Measurements from ENCODE around the gene MCIDAS. TPM values are rescaled to one million over a fixed set of nuclear protein-coding genes. Genes with fewer than 3 reads are reported as not detected.

The MCIDAS gene
- total and polyA plus RNA-seq, 2 of the 13 experiments (the other 11 are each of a cell fraction or from before 2014, with no cell fraction given), result not detected

GRCh38 chr5:55172937-55173686 lies 54.0 kb downstream of the MCIDAS start, which contains the start of gene CDC20B (continued):
- no peak for TF ChIP-seq CSRNP2 (CRISPR knock-in tag; conservative IDR thresholded peaks at IDR 0.05; ENCODE audit: low read depth)
- TF ChIP-seq ZNF33B (CRISPR knock-in tag; IDR thresholded peaks at IDR 0.05), result no peak
- peak; percentile 99 for TF ChIP-seq HIVEP1 (CRISPR knock-in tag; IDR thresholded peaks at IDR 0.05)
- TF ChIP-seq SIN3A (IDR thresholded peaks at IDR 0.05; ENCODE audit: borderline replicate concordance, low read depth, low read length), result peak; percentile 86; the same call in 1 of the 2 replicates
- TF ChIP-seq MXI1 (IDR thresholded peaks at IDR 0.05; ENCODE audit: borderline replicate concordance, low read depth, low read length), result peak; percentile 32; the same call in 1 of the 3 replicates
- no peak; the same call in 1 of the 2 replicates for TF ChIP-seq MAX (IDR thresholded peaks at IDR 0.05)
- TF ChIP-seq ZNF644 (CRISPR knock-in tag; IDR thresholded peaks at IDR 0.05; ENCODE audit: low read depth), result no peak
- TF ChIP-seq AKNA (CRISPR knock-in tag; IDR thresholded peaks at IDR 0.05; ENCODE audit: borderline replicate concordance), result no peak
